Gastrocnemius medialis (tissue), 4 donors: ENCODE data around the gene MAML3. TPM values are rescaled to one million over a fixed set of nuclear protein-coding genes. Genes with fewer than 3 reads are reported as not detected.

ENCODE experiments used
- ATAC-seq, 2 donors: fragments of 150-250 bp; one replicate each; pipeline ENCODE4 v1.9.1; 2016
- DNase-seq, 2 donors: peaks; one replicate each; pipeline ENCODE4 v3.0.0-alpha.2; 2019
- H3K27ac ChIP-seq, 4 donors: fragments of 200-600 bp; sonication (generic); 1 replicate in 1 of 4; 2 replicates in 3 of 4; pipeline ENCODE4 v1.5.1; 2016 to 2018; ENCODE audit warnings: mild to moderate bottlenecking in 2 of 4, moderate library complexity in 1 of 4
- H3K27me3 ChIP-seq, 3 donors: fragments of 200-600 bp; sonication (generic) in 2 of 3; 1 replicate in 1 of 3; 2 replicates in 2 of 3; pipeline versions ENCODE4 v1.5.1 to v1.6.0; 2016 to 2019; ENCODE audit warnings: mild to moderate bottlenecking in 1 of 3, moderate library complexity in 1 of 3
- H3K36me3 ChIP-seq, 2 donors: fragments of 200-600 bp; sonication (generic) in 1 of 2; one replicate each; pipeline ENCODE4 v1.5.1; 2017 to 2018
- H3K4me1 ChIP-seq, 2 donors: fragments of 200-600 bp; sonication (generic) in 1 of 2; one replicate each; pipeline ENCODE4 v1.5.1; 2016 to 2017; ENCODE audit warnings: mild to moderate bottlenecking in 2 of 2
- H3K4me3 ChIP-seq, 4 donors: fragments of 200-600 bp; sonication (generic) in 3 of 4; 1 replicate in 1 of 4; 2 replicates in 3 of 4; pipeline ENCODE4 v1.5.1; 2016 to 2019; ENCODE audit warnings: mild to moderate bottlenecking in 2 of 4
- H3K9me3 ChIP-seq, 3 donors: fragments of 200-600 bp; sonication (generic) in 2 of 3; 1 replicate in 1 of 3; 2 replicates in 2 of 3; pipeline ENCODE4 v1.5.1; 2016 to 2019
- CTCF ChIP-seq, 5 experiments: fragments of 450-650 bp in 3 of 5; fragments of 200-600 bp in 2 of 5; sonication (generic) in 2 of 5; IDR thresholded peaks in 4 of 5; conservative IDR thresholded peaks in 1 of 5; 1 replicate in 4 of 5; 2 replicates in 1 of 5; pipeline ENCODE4 v1.5.1; 2016 to 2019; ENCODE audit warnings: antibody characterized with exemption in 5 of 5, mild to moderate bottlenecking in 3 of 5, moderate library complexity in 3 of 5
- POLR2A ChIP-seq, 2 donors: fragments of 450-650 bp; IDR thresholded peaks; one replicate each; pipeline ENCODE4 v1.6.1; 2017; ENCODE audit warnings: antibody characterized with exemption in 2 of 2, mild to moderate bottlenecking in 2 of 2, moderate library complexity in 2 of 2
- in situ Hi-C, 4 donors: fragments of 200-750 bp; cut with MboI; loops; one replicate each; pipeline versions ENCODE4 v1.15.0 to v1.8.0; 2017; ENCODE audit warnings: low sequenced_read_pairs in 4 of 4
- intact Hi-C: fragments of 100-400 bp; cut with DNase I; formaldehyde crosslinking; loops from one replicate; pipeline ENCODE4 v1.15.1; 2023; ENCODE audit warnings: low total_unique reads
- total RNA-seq, 4 donors: library from RNA; depleted of rRNA; stranded (reverse); fragments of >200 nt; gene quantifications; one replicate each; pipeline versions ENCODE4 v1.1.0 to v1.2.3, GENCODE V29; 2016

Gene MAML3
- total RNA-seq, 4 donors from 2014 or later = 0.98 to 1.5 (median 1.4) TPM

- TF ChIP-seq CTCF (IDR thresholded peaks at IDR 0.05 in 4 of 5, conservative IDR thresholded peaks at IDR 0.05 in 1 of 5) = no peak
- Histone ChIP-seq H3K4me3 (no peak overlapping the region), H3K9me3 (peaks cover 0 to 6% (median 0%) of the 10 kb centered on the region in 3 donors), H3K27ac (no peak overlapping the region), H3K27me3 (no peaks in the 10 kb centered on the region), H3K36me3 (no peaks in the 10 kb centered on the region), H3K4me1 (peaks cover 29 to 33% of the 10 kb centered on the region in 2 donors)
- ATAC-seq = no peak
- in situ Hi-C loops = loop anchor here in 1 of 4 donors (10.0 kb wide), 1 partner anchor 564 kb away; the partner anchor contains the start of gene SCOC
- intact Hi-C loops = no loop called here
- no peak for DNase-seq
These were observed 343.3 kb downstream of the MAML3 start for GRCh38 chr4:139810710-139811109.

GRCh38 chr4:139809757-139810140, 344.2 kb downstream of the MAML3 start:
- H3K27ac ChIP-seq = peak overlapping the region in 2 of 4 donors; percentile 9 to 25
- intact Hi-C loops (no loop called here), in situ Hi-C loops (loop anchor here in 1 of 4 donors (10.0 kb wide), 1 partner anchor 565 kb away; the partner anchor contains the start of gene SCOC)

GRCh38 chr4:139808808-139809756, 344.9 kb downstream of the MAML3 start:
- Histone ChIP-seq H3K9me3 (peaks cover 0 to 6% (median 0%) of the 10 kb centered on the region in 3 donors), H3K36me3 (no peaks in the 10 kb centered on the region), H3K4me3 (no peak overlapping the region), H3K27ac (peak overlapping the region; percentile 9 to 56 (median 29)), H3K27me3 (no peaks in the 10 kb centered on the region), H3K4me1 (peaks cover 15 to 17% of the 10 kb centered on the region in 2 donors)
- TF ChIP-seq CTCF (IDR thresholded peaks at IDR 0.05 in 4 of 5, conservative IDR thresholded peaks at IDR 0.05 in 1 of 5) = no peak
- no peak for TF ChIP-seq POLR2A (IDR thresholded peaks at IDR 0.05)
- in situ Hi-C loops = no loop called here
- intact Hi-C loops = no loop called here
- peak; percentile 72 to 80 for ATAC-seq
- DNase-seq = no peak

More at GRCh38 chr4:139809757-139810140, 344.2 kb downstream of the MAML3 start:
- Histone ChIP-seq H3K9me3 (peaks cover 0 to 6% (median 0%) of the 10 kb centered on the region in 3 donors), H3K4me1 (peaks cover 20 to 23% of the 10 kb centered on the region in 2 donors), H3K4me3 (no peak overlapping the region), H3K27me3 (no peaks in the 10 kb centered on the region), H3K36me3 (no peaks in the 10 kb centered on the region)
- DNase-seq (no peak), ATAC-seq (no peak)
- no peak for TF ChIP-seq POLR2A (IDR thresholded peaks at IDR 0.05)

GRCh38 chr4:139808381-139808807, 345.6 kb downstream of the MAML3 start:
- H3K4me3 ChIP-seq = no peak overlapping the region

More at GRCh38 chr4:139808381-139808807, 345.6 kb downstream of the MAML3 start:
- DNase-seq (no peak), ATAC-seq (no peak)
- in situ Hi-C loops (no loop called here), intact Hi-C loops (no loop called here)
- Histone ChIP-seq H3K4me1 (peaks cover 14 to 15% of the 10 kb centered on the region in 2 donors), H3K36me3 (no peaks in the 10 kb centered on the region), H3K27ac (peak overlapping the region in 2 of 4 donors; percentile 9 to 56), H3K9me3 (peaks cover 0 to 6% (median 0%) of the 10 kb centered on the region in 3 donors), H3K27me3 (no peaks in the 10 kb centered on the region)
- TF ChIP-seq POLR2A (IDR thresholded peaks at IDR 0.05) (no peak), CTCF (IDR thresholded peaks at IDR 0.05 in 4 of 5, conservative IDR thresholded peaks at IDR 0.05 in 1 of 5) (no peak)
